SU-DHL-6 (cell line): ENCODE measurements around the gene CHIC1.

Experiments
- EZH2phosphoT487 ChIP-seq: fragments of 200-600 bp; sonication (generic), shearing (Covaris generic); conservative IDR thresholded peaks from 2 replicates; pipeline ENCODE4 v1.6.1; 2018; ENCODE audit warnings: mild to moderate bottlenecking, antibody characterized with exemption, low read length, moderate library complexity, mixed read lengths
- TF ChIP-seq, protein P1 (sequence below): fragments of 200-600 bp; sonication (generic); IDR thresholded peaks from one replicate; pipeline ENCODE4 v1.5.1; 2017; ENCODE audit warnings: antibody characterized with exemption, mild to moderate bottlenecking, low read length, moderate library complexity; ENCODE audit not compliant: insufficient read depth, poor library complexity, severe bottlenecking

DNA sequence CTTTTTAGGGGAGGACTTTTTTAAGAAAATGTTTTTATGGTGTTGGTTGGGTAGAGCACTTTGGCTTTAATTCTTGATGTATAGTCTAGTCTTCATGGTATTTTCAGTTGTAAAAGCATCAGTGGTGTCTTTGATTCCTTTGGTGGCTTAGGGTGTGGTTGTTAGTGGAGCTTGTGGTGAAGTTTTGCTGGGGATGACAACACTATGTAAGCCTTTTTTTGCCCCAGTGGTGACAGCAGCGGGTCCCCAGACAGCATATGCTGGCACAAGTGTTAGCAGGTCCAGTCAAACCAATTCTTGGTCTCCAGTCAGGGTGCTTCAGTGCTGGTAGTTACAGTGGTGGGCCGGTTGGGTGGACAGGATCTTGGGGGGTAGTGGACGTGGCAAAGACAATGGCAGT is 52.0 kb downstream of the CHIC1 start:
- TF ChIP-seq, protein P1, sequence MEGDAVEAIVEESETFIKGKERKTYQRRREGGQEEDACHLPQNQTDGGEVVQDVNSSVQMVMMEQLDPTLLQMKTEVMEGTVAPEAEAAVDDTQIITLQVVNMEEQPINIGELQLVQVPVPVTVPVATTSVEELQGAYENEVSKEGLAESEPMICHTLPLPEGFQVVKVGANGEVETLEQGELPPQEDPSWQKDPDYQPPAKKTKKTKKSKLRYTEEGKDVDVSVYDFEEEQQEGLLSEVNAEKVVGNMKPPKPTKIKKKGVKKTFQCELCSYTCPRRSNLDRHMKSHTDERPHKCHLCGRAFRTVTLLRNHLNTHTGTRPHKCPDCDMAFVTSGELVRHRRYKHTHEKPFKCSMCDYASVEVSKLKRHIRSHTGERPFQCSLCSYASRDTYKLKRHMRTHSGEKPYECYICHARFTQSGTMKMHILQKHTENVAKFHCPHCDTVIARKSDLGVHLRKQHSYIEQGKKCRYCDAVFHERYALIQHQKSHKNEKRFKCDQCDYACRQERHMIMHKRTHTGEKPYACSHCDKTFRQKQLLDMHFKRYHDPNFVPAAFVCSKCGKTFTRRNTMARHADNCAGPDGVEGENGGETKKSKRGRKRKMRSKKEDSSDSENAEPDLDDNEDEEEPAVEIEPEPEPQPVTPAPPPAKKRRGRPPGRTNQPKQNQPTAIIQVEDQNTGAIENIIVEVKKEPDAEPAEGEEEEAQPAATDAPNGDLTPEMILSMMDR: no peak
- no peak for TF ChIP-seq EZH2phosphoT487
